ENCODE data around the gene PRDM11.

Gene PRDM11

GRCh38 chr11:45250035-45250718 is 103.7 kb downstream of the PRDM11 start:
- H3K4me3 ChIP-seq (replicated peaks; ENCODE audit: low read depth, low read length): no peak overlapping the region
- DNase-seq (ENCODE audit: low read depth): no peak
- TF ChIP-seq, protein P1, sequence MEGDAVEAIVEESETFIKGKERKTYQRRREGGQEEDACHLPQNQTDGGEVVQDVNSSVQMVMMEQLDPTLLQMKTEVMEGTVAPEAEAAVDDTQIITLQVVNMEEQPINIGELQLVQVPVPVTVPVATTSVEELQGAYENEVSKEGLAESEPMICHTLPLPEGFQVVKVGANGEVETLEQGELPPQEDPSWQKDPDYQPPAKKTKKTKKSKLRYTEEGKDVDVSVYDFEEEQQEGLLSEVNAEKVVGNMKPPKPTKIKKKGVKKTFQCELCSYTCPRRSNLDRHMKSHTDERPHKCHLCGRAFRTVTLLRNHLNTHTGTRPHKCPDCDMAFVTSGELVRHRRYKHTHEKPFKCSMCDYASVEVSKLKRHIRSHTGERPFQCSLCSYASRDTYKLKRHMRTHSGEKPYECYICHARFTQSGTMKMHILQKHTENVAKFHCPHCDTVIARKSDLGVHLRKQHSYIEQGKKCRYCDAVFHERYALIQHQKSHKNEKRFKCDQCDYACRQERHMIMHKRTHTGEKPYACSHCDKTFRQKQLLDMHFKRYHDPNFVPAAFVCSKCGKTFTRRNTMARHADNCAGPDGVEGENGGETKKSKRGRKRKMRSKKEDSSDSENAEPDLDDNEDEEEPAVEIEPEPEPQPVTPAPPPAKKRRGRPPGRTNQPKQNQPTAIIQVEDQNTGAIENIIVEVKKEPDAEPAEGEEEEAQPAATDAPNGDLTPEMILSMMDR (IDR thresholded peaks at IDR 0.05; ENCODE audit: low read length, missing control alignments): no peak

DNA sequence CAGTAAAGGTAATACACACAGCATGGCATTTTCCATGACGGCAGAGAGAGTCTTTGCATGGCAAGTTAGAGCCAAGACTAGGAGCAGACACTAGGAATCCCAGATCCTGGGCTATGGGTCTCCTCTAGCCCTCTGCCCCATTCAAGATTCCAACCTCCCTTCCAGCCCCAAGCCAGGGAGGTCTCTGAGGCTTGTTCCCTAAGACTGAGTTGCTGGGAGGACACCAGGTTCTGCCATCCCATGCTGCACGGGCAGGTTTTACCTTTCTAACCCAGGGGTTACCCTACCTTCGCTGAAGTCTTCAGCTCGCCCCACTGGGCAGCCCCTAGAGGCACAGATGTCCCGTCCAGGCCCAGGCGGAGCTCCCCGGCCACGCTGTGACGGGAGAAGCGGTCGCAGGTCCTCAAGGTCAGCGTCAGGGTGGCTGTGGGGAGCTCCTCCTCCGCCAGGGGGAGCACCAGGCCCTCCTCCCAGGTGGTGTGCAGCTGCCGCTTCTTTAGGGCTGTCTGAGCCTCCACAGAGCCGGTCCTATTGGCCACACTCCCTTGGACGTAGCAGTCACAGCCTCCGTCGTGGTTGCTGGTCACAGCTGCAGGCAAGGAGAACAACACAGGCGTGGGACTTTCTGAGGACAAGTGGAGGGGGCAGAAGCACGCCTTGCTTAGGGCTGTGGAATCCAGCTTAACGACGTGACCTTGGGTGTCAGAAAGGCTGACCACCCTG is 105.9 kb downstream of the PRDM11 start:
- DNase-seq (ENCODE audit: low read depth): peak; percentile 20
- TF ChIP-seq, protein P1 (IDR thresholded peaks at IDR 0.05; ENCODE audit: low read length, missing control alignments): peak; percentile 50

GRCh38 chr11:45252877-45253276 is 106.4 kb downstream of the PRDM11 start:
- no peak overlapping the region for H3K4me3 ChIP-seq (replicated peaks; ENCODE audit: low read depth, low read length)
- TF ChIP-seq, protein P1 (IDR thresholded peaks at IDR 0.05; ENCODE audit: low read length, missing control alignments): no peak
- no peak for DNase-seq (ENCODE audit: low read depth)

More for the DNA sequence above, 105.9 kb downstream of the PRDM11 start:
- H3K4me3 ChIP-seq (replicated peaks; ENCODE audit: low read depth, low read length): no peak overlapping the region

- no peak for DNase-seq (ENCODE audit: low read depth)
- TF ChIP-seq, protein P1 (IDR thresholded peaks at IDR 0.05; ENCODE audit: low read length, missing control alignments): no peak
- no peak overlapping the region for H3K4me3 ChIP-seq (replicated peaks; ENCODE audit: low read depth, low read length)
Measured at GRCh38 chr11:45253640-45254039, 107.2 kb downstream of the PRDM11 start.

DNA sequence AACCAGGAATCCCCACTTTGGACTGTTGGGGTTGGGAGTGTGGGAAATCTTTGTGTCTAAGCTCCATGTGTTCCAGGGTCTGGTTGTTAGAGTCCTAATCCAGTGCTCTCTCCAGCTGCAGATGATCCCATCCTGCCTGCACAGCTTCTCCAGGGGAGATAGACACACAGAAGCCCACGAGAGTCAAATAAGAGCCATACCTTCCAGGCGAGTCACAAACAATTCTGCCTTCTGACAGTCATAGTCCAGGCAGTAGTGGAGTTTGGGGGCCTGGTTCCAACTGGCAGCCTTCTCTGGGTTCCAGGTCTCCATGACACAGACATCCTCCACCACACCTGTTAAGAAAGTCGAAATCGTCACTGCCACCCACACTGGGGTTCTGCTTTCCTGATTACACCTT is 107.6 kb downstream of the PRDM11 start:
- DNase-seq (ENCODE audit: low read depth): no peak
- no peak overlapping the region for H3K4me3 ChIP-seq (replicated peaks; ENCODE audit: low read depth, low read length)
- TF ChIP-seq, protein P1 (IDR thresholded peaks at IDR 0.05; ENCODE audit: low read length, missing control alignments): no peak

- TF ChIP-seq, protein P1 (IDR thresholded peaks at IDR 0.05; ENCODE audit: low read length, missing control alignments): no peak
- no peak for DNase-seq (ENCODE audit: low read depth)
- no peak overlapping the region for H3K4me3 ChIP-seq (replicated peaks; ENCODE audit: low read depth, low read length)
Measured at GRCh38 chr11:45258982-45259530, 112.6 kb downstream of the PRDM11 start.

Measured in fibroblast of pulmonary artery (primary cell).